Stomach (tissue), 9 donors: ENCODE data around the gene DPF3. TPM values are rescaled to one million over a fixed set of nuclear protein-coding genes. Genes with fewer than 3 reads are reported as not detected.
A peak's percentile ranks its signal among the peaks of the same experiment; 100 is the strongest.

Experiments
- DNase-seq, 2 donors: peaks; one replicate each; pipeline versions ENCODE4 v3.0.0 to v3.0.0-alpha.2; 2013 to 2019
- H3K27ac ChIP-seq, 5 donors: fragments of 200-600 bp in 4 of 5; sonication (generic) in 4 of 5; one replicate each; pipeline ENCODE4 v1.5.1; 2013 to 2019; ENCODE audit warnings: mild to moderate bottlenecking in 1 of 5, moderate library complexity in 1 of 5
- H3K27me3 ChIP-seq, 3 donors: fragments of 200-600 bp; sonication (generic); one replicate each; pipeline ENCODE4 v1.5.1; 2017 to 2019; ENCODE audit warnings: mixed run types in 1 of 3
- H3K36me3 ChIP-seq, 4 donors: fragments of 200-600 bp; sonication (generic); 1 replicate in 3 of 4; 2 replicates in 1 of 4; pipeline ENCODE4 v1.5.1; 2016 to 2019
- H3K4me1 ChIP-seq, 4 donors: fragments of 200-600 bp; sonication (generic); one replicate each; pipeline ENCODE4 v1.5.1; 2016 to 2019
- H3K4me3 ChIP-seq, 4 donors: fragments of 200-600 bp; sonication (generic) in 3 of 4; one replicate each; pipeline ENCODE4 v1.5.1; 2016 to 2019; ENCODE audit warnings: mild to moderate bottlenecking in 1 of 4
- H3K9me3 ChIP-seq, 4 donors: fragments of 200-600 bp; sonication (generic); one replicate each; pipeline ENCODE4 v1.5.1; 2016 to 2019
- CTCF ChIP-seq, 7 experiments: fragments of 450-650 bp in 4 of 7; fragments of 200-600 bp in 3 of 7; sonication (generic) in 3 of 7; IDR thresholded peaks; one replicate each; pipeline ENCODE4 v1.5.1; 2016 to 2019; ENCODE audit warnings: antibody characterized with exemption in 7 of 7, control low read depth in 2 of 7, mild to moderate bottlenecking in 1 of 7
- EP300 ChIP-seq: sonication (generic); formaldehyde crosslinking; IDR thresholded peaks from one replicate; pipeline ENCODE4 v1.6.1; 2017; ENCODE audit warnings: antibody characterized with exemption
- POLR2A ChIP-seq, 4 donors: fragments of 450-650 bp; IDR thresholded peaks; one replicate each; pipeline ENCODE4 v1.6.1; 2016; ENCODE audit warnings: antibody characterized with exemption in 4 of 4, control low read depth in 2 of 4, mild to moderate bottlenecking in 1 of 4, moderate library complexity in 1 of 4
- POLR2AphosphoS5 ChIP-seq, 3 donors: sonication (generic); formaldehyde crosslinking; IDR thresholded peaks; one replicate each; pipeline ENCODE4 v1.6.1; 2016; ENCODE audit warnings: antibody characterized with exemption in 3 of 3
- WGBS, 5 donors: extraction: QIAGEN DNeasy Blood & Tissue Kit in 3 of 5; methylation state at CpG; one replicate each; pipeline versions ENCODE4 v1.1.5 to v1.1.7; 2013 to 2018; 5-methylcytosine and 5-hydroxymethylcytosine counted together
- intact Hi-C: fragments of 100-400 bp; cut with DNase I; formaldehyde crosslinking; loops from one replicate; pipeline ENCODE4 v1.15.1; 2023; ENCODE audit warnings: low total_unique reads
- polyA plus RNA-seq, 3 donors: library from polyadenylated mRNA; stranded (reverse); fragments of 200-250 nt; gene quantifications; one replicate each; pipeline ENCODE4 v1.2.3, GENCODE V29; 2013
- total RNA-seq, 5 donors: library from RNA; depleted of rRNA; stranded (reverse); fragments of >200 nt; gene quantifications; one replicate each; pipeline versions ENCODE4 v1.1.0 to v1.2.3, GENCODE V29; 2014 to 2016
- donor health status: healthy with polysubstance abuse.
- donor health status: Bipolar disorder and iron deficiency.
- donor health status: healthy.

DPF3 gene
- total and polyA plus RNA-seq, 8 donors = 0.20 to 113 (median 3.7) TPM

GRCh38 chr14:72742838-72743195 is 151.1 kb downstream of the DPF3 start:
- Histone ChIP-seq H3K4me1 (no peaks in the 10 kb centered on the region), H3K36me3 (no peaks in the 10 kb centered on the region), H3K4me3 (no peak overlapping the region), H3K27me3 (peaks cover 0 to 8% (median 0%) of the 10 kb centered on the region in 3 donors), H3K27ac (no peak overlapping the region), H3K9me3 (no peaks in the 10 kb centered on the region)
- no peak for TF ChIP-seq POLR2AphosphoS5 (IDR thresholded peaks at IDR 0.05)
- no peak for TF ChIP-seq CTCF (IDR thresholded peaks at IDR 0.05)
- TF ChIP-seq POLR2A (IDR thresholded peaks at IDR 0.05) = no peak
- TF ChIP-seq EP300 = no peak
- DNase-seq = peak in 1 of 2 donors; percentile 23
- 87 to 93% (median 87%) methylated on average over 10 of the region's 10 CpGs for WGBS, 5 donors
- intact Hi-C loops = no loop called here

GRCh38 chr14:72742118-72742837 is 151.6 kb downstream of the DPF3 start:
- Histone ChIP-seq H3K4me3 (no peak overlapping the region), H3K36me3 (no peaks in the 10 kb centered on the region), H3K4me1 (no peaks in the 10 kb centered on the region), H3K9me3 (no peaks in the 10 kb centered on the region), H3K27ac (no peak overlapping the region), H3K27me3 (peaks cover 0 to 8% (median 0%) of the 10 kb centered on the region in 3 donors)
- TF ChIP-seq EP300 (no peak), POLR2AphosphoS5 (IDR thresholded peaks at IDR 0.05) (no peak), CTCF (IDR thresholded peaks at IDR 0.05) (no peak), POLR2A (IDR thresholded peaks at IDR 0.05) (no peak)
- DNase-seq = peak; percentile 11 to 49
- 47 to 67% (median 58%) methylated on average over 22 to 27 of the region's 27 CpGs for WGBS, 5 donors
- intact Hi-C loops = no loop called here

- peaks cover 0 to 8% (median 0%) of the 10 kb centered on the region in 3 donors for H3K27me3 ChIP-seq
- H3K4me3 ChIP-seq = no peak overlapping the region
- intact Hi-C loops = no loop called here
- WGBS, 5 donors = 65 to 80% (median 75%) methylated on average over 8 of the region's 8 CpGs; no CpG with 5 or more reads in 1 of the 5 donors
- H3K36me3 ChIP-seq = no peaks in the 10 kb centered on the region
- DNase-seq = peak in 1 of 2 donors; percentile 13
- TF ChIP-seq EP300 = no peak
- no peak for TF ChIP-seq POLR2A (IDR thresholded peaks at IDR 0.05)
- no peak for TF ChIP-seq POLR2AphosphoS5 (IDR thresholded peaks at IDR 0.05)
- TF ChIP-seq CTCF (IDR thresholded peaks at IDR 0.05) = no peak
- no peaks in the 10 kb centered on the region for H3K4me1 ChIP-seq
- H3K27ac ChIP-seq = no peak overlapping the region
- H3K9me3 ChIP-seq = no peaks in the 10 kb centered on the region
Measured at GRCh38 chr14:72741826-72742117, 152.1 kb downstream of the DPF3 start.

GRCh38 chr14:72740966-72741825 is 152.7 kb downstream of the DPF3 start:
- Histone ChIP-seq H3K9me3 (no peaks in the 10 kb centered on the region), H3K36me3 (no peaks in the 10 kb centered on the region), H3K27ac (no peak overlapping the region), H3K4me3 (no peak overlapping the region), H3K27me3 (peaks cover 0 to 8% (median 0%) of the 10 kb centered on the region in 3 donors), H3K4me1 (no peaks in the 10 kb centered on the region)
- WGBS, 5 donors = 93 to 96% (median 94%) methylated on average over 10 of the region's 10 CpGs
- intact Hi-C loops = no loop called here
- TF ChIP-seq POLR2AphosphoS5 (IDR thresholded peaks at IDR 0.05) (no peak), POLR2A (IDR thresholded peaks at IDR 0.05) (no peak), CTCF (IDR thresholded peaks at IDR 0.05) (no peak), EP300 (no peak)
- peak in 1 of 2 donors; percentile 14 for DNase-seq
